ENCODE results near the gene FBLN5. TPM values are rescaled to one million over a fixed set of nuclear protein-coding genes. Genes with fewer than 3 reads are reported as not detected.

Gene FBLN5
- total RNA-seq, 4 donors from 2014 or later = 77.7 to 186 (median 127) TPM

DNA sequence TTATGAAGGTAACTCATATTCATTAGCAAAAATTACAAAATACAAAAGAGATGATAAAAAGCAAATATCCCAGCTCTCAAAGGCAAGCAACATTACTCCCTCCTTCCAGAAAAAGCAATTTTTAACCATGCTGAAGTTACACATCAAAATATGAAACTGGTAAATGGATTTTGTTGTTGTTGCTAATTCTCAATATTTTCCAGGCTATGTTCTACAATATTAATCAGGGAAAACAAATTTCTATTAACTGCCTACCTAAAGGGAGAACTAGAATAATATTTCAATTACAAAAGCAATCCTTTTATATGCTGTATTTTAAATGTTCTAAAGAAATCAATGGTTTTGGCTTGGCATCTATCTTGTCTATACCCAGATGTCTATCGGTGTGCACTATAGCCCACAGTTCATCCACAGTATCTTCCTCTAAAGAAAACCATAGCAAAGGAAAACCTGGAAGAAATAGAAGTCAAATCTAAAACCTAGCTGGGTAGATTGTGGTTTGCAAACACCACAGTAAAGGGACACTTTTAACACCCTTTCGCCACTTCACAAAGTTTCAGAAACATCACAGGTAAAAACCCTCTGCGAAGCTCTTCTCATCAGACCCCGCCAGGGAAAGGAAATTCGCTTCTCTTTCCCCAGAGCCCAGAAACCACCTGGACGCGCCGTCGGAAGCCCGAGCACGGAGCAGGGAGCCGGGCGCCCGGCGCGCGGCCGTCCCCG is 112.1 kb downstream of the FBLN5 start:
- peak overlapping the region; percentile 15 to 86 (median 80) for H3K27ac ChIP-seq
- H3K4me3 ChIP-seq = peak overlapping the region; percentile 63 to 74
- WGBS, 2 donors (ENCODE audit: low coverage in 1 of 2) = 18 to 57% methylated on average over 2 to 9 of the region's 19 CpGs
- no peak for TF ChIP-seq EP300 (IDR thresholded peaks at IDR 0.05)
- TF ChIP-seq POLR2A (IDR thresholded peaks at IDR 0.05) = no peak
- TF ChIP-seq, protein P1, sequence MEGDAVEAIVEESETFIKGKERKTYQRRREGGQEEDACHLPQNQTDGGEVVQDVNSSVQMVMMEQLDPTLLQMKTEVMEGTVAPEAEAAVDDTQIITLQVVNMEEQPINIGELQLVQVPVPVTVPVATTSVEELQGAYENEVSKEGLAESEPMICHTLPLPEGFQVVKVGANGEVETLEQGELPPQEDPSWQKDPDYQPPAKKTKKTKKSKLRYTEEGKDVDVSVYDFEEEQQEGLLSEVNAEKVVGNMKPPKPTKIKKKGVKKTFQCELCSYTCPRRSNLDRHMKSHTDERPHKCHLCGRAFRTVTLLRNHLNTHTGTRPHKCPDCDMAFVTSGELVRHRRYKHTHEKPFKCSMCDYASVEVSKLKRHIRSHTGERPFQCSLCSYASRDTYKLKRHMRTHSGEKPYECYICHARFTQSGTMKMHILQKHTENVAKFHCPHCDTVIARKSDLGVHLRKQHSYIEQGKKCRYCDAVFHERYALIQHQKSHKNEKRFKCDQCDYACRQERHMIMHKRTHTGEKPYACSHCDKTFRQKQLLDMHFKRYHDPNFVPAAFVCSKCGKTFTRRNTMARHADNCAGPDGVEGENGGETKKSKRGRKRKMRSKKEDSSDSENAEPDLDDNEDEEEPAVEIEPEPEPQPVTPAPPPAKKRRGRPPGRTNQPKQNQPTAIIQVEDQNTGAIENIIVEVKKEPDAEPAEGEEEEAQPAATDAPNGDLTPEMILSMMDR (IDR thresholded peaks at IDR 0.05) = no peak
- no peak for TF ChIP-seq POLR2AphosphoS5 (IDR thresholded peaks at IDR 0.05)
- H3K9me3 ChIP-seq = no peaks in the 10 kb centered on the region
- peak; percentile 29 for ATAC-seq
- H3K4me1 ChIP-seq = peaks cover 0 to 19% (median 9%) of the 10 kb centered on the region in 3 donors
- no peaks in the 10 kb centered on the region for H3K36me3 ChIP-seq
- peaks cover 43% of the 10 kb centered on the region for H3K27me3 ChIP-seq

GRCh38 chr14:91834571-91834970 is 112.9 kb downstream of the FBLN5 start:
- Histone ChIP-seq H3K4me3 (no peak overlapping the region), H3K27ac (no peak overlapping the region), H3K4me1 (peaks cover 0 to 19% (median 9%) of the 10 kb centered on the region in 3 donors), H3K36me3 (no peaks in the 10 kb centered on the region), H3K27me3 (peaks cover 43% of the 10 kb centered on the region), H3K9me3 (no peaks in the 10 kb centered on the region)
- ATAC-seq = no peak
- 60 to 65% methylated on average over 2 of the region's 2 CpGs for WGBS, 2 donors (ENCODE audit: low coverage in 1 of 2)
- TF ChIP-seq, protein P1 (IDR thresholded peaks at IDR 0.05) = no peak
- TF ChIP-seq EP300 (IDR thresholded peaks at IDR 0.05) = no peak
- no peak for TF ChIP-seq POLR2A (IDR thresholded peaks at IDR 0.05)
- no peak for TF ChIP-seq POLR2AphosphoS5 (IDR thresholded peaks at IDR 0.05)

- no peaks in the 10 kb centered on the region for H3K36me3 ChIP-seq
- no peak overlapping the region for H3K4me3 ChIP-seq
- 10 to 21% methylated on average over 1 of the region's 1 CpG for WGBS, 2 donors (ENCODE audit: low coverage in 1 of 2)
- peaks cover 13% of the 10 kb centered on the region for H3K27me3 ChIP-seq
- H3K4me1 ChIP-seq = peaks cover 0 to 8% (median 4%) of the 10 kb centered on the region in 3 donors
- no peak for ATAC-seq
- peaks cover 0 to 7% (median 0%) of the 10 kb centered on the region in 3 donors for H3K9me3 ChIP-seq
- no peak for TF ChIP-seq POLR2AphosphoS5 (IDR thresholded peaks at IDR 0.05)
- TF ChIP-seq POLR2A (IDR thresholded peaks at IDR 0.05) = no peak
- TF ChIP-seq EP300 (IDR thresholded peaks at IDR 0.05) = no peak
- TF ChIP-seq, protein P1 (IDR thresholded peaks at IDR 0.05) = no peak
- no peak overlapping the region for H3K27ac ChIP-seq
These were observed 116.2 kb downstream of the FBLN5 start for GRCh38 chr14:91831337-91831736.

DNA sequence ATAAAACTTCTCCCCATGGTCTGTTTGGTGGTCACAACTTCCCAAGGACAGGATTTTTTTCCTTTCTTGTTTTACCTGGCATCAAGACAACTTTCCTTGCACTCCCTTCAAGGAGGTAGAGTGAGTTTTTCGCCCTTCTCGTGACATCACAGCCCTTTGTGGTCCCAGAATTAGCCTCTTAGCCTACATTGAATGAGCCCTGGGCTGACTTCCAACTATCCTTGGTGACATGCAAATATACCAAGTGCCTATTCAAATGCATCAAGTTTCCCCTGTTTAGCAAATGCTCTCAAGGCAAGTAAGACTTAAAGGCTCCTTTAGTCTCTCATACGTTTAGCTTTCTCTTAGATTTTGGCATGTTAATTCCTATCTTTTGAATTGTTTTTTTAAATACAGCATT is 116.7 kb downstream of the FBLN5 start:
- Histone ChIP-seq H3K4me3 (no peak overlapping the region), H3K27me3 (peaks cover 7% of the 10 kb centered on the region), H3K36me3 (no peaks in the 10 kb centered on the region), H3K4me1 (peaks cover 0 to 2% (median under 1%) of the 10 kb centered on the region in 3 donors), H3K9me3 (peaks cover 0 to 7% (median 0%) of the 10 kb centered on the region in 3 donors), H3K27ac (no peak overlapping the region)
- no peak for ATAC-seq
- WGBS, 2 donors (ENCODE audit: low coverage in 1 of 2) = 39 to 53% methylated on average over 2 to 3 of the region's 3 CpGs
- TF ChIP-seq EP300 (IDR thresholded peaks at IDR 0.05) (no peak), POLR2AphosphoS5 (IDR thresholded peaks at IDR 0.05) (no peak)
- TF ChIP-seq, protein P1 (IDR thresholded peaks at IDR 0.05) = no peak

DNA sequence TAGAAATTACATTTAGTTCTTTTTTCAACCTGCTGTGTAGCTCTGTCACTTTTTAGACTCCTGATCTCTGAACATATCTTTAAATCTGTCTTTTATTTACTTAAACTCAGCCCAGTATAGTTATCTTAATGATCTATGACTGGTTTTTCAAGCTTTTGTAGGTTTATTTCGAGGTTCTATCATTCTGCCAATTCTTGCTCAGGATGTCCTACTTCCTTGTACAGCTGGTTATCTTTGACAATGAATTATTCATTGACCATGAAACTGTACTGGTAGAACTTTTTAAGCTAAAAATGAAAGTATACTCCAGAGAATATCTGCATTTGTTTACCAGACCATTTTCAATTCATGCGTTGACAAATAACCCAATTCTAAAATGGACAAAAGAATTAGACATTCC is 118.0 kb downstream of the FBLN5 start:
- peaks cover 0 to 7% (median 0%) of the 10 kb centered on the region in 3 donors for H3K9me3 ChIP-seq
- peaks cover under 1% of the 10 kb centered on the region for H3K27me3 ChIP-seq
- 48 to 50% methylated on average over 2 of the region's 2 CpGs for WGBS, 2 donors (ENCODE audit: low coverage in 1 of 2)
- no peaks in the 10 kb centered on the region for H3K4me1 ChIP-seq
- H3K36me3 ChIP-seq = no peaks in the 10 kb centered on the region
- no peak overlapping the region for H3K27ac ChIP-seq
- H3K4me3 ChIP-seq = no peak overlapping the region
- no peak for ATAC-seq
- TF ChIP-seq, protein P1 (IDR thresholded peaks at IDR 0.05) = no peak
- no peak for TF ChIP-seq POLR2A (IDR thresholded peaks at IDR 0.05)
- TF ChIP-seq POLR2AphosphoS5 (IDR thresholded peaks at IDR 0.05) = no peak
- TF ChIP-seq EP300 (IDR thresholded peaks at IDR 0.05) = no peak
